GM21786 (cell line): ENCODE results near the gene PCDHAC2.

Source experiments
- ATAC-seq: cut with Tn5 transposase; IDR thresholded peaks from one replicate; pipeline ENCODE4 v1.9.1; 2021; ENCODE audit not compliant: unreplicated experiment

The PCDHAC2 gene

GRCh38 chr5:140988100-140988499 lies 21.8 kb downstream of the PCDHAC2 start:
- ATAC-seq: no peak

GRCh38 chr5:140988608-140989007 lies 22.3 kb downstream of the PCDHAC2 start:
- ATAC-seq: no peak

- no peak for ATAC-seq
Observed at GRCh38 chr5:140989254-140990020, 23.2 kb downstream of the PCDHAC2 start.

- ATAC-seq: no peak
Observed at GRCh38 chr5:140992828-140993227, 26.6 kb downstream of the PCDHAC2 start.

GRCh38 chr5:140996060-140996459 lies 29.8 kb downstream of the PCDHAC2 start:
- no peak for ATAC-seq

- ATAC-seq: no peak
Observed at GRCh38 chr5:140998921-140999410, 32.7 kb downstream of the PCDHAC2 start.

- no peak for ATAC-seq
Observed at GRCh38 chr5:141001446-141001843, 35.2 kb downstream of the PCDHAC2 start.

- ATAC-seq: no peak
Observed at GRCh38 chr5:141001844-141002604, 35.7 kb downstream of the PCDHAC2 start.

GRCh38 chr5:141002605-141002965 lies 36.3 kb downstream of the PCDHAC2 start:
- ATAC-seq: no peak

GRCh38 chr5:141003031-141003430 lies 36.8 kb downstream of the PCDHAC2 start:
- ATAC-seq: no peak

- no peak for ATAC-seq
Observed at GRCh38 chr5:141003791-141004611, 37.7 kb downstream of the PCDHAC2 start.

- no peak for ATAC-seq
Observed at GRCh38 chr5:141007791-141008190, 41.5 kb downstream of the PCDHAC2 start.

GRCh38 chr5:141010047-141010793 lies 43.9 kb downstream of the PCDHAC2 start:
- no peak for ATAC-seq

GRCh38 chr5:141017943-141018342 lies 51.7 kb downstream of the PCDHAC2 start:
- no peak for ATAC-seq
